ENCODE data around the gene ACER3. TPM values are rescaled to one million over a fixed set of nuclear protein-coding genes. Genes with fewer than 3 reads are reported as not detected.

Gene ACER3
- total and polyA plus RNA-seq, 2 experiments from 2014 or later = 6.2 to 26.5 TPM

- TF ChIP-seq ZNF462 (CRISPR knock-in tag; IDR thresholded peaks at IDR 0.05) = no peak
Measured at GRCh38 chr11:77042111-77042726, 181.5 kb downstream of the ACER3 start (continued).

GRCh38 chr11:77044356-77044755 is 183.6 kb downstream of the ACER3 start:
- DNase-seq (ENCODE audit: low spot score) = no peak
- 0 out of 2 replicates have a peak, but pooled peaks cover 5% of the 10 kb centered on the region for H3K4me1 ChIP-seq (ENCODE audit: insufficient read depth)
- H3K27ac ChIP-seq (ENCODE audit: low read depth) = no peak overlapping the region
- H3K9me2 ChIP-seq (ENCODE audit: insufficient read depth) = no peaks in the 10 kb centered on the region
- no peaks in the 10 kb centered on the region for H3F3A ChIP-seq (replicated peaks; ENCODE audit: low read depth)
- peaks cover 31% of the 10 kb centered on the region for H3K27me3 ChIP-seq (ENCODE audit: insufficient read depth)
- no peak overlapping the region for H3K4me3 ChIP-seq
- H3K4me2 ChIP-seq = no peak overlapping the region
- no peak for ATAC-seq
- Mint-ChIP-seq H3K9me3 (peaks cover 10% of the 10 kb centered on the region; the same call in 2 of the 3 replicates), H3K4me3 (no peak overlapping the region), H3K27me3 (ENCODE audit: insufficient read depth, low read depth, poor library complexity) (peaks cover 45% of the 10 kb centered on the region), H3K4me1 (peaks cover 9% of the 10 kb centered on the region), H3K36me3 (ENCODE audit: low read depth) (peaks cover 4% of the 10 kb centered on the region; the same call in 2 of the 3 replicates), H3K27ac (no peak overlapping the region)
- H4K20me1 ChIP-seq (replicated peaks; ENCODE audit: insufficient read depth) = no peaks in the 10 kb centered on the region; the same call in 1 of the 2 replicates
- H3K36me3 ChIP-seq (ENCODE audit: insufficient read depth) = no peaks in the 10 kb centered on the region
- no peaks in the 10 kb centered on the region for H3K79me2 ChIP-seq (replicated peaks; ENCODE audit: insufficient read depth)
- H2AFZ ChIP-seq = no peak overlapping the region
- TF ChIP-seq ZNF331 (CRISPR knock-in tag; IDR thresholded peaks at IDR 0.05; ENCODE audit: low read depth) (no peak), NANOG (IDR thresholded peaks at IDR 0.05; ENCODE audit: borderline replicate concordance) (no peak), EZH2phosphoT487 (IDR thresholded peaks at IDR 0.05; ENCODE audit: unreplicated experiment) (no peak), EZH2 (IDR thresholded peaks at IDR 0.05; ENCODE audit: low read depth, unreplicated experiment) (no peak), ETS1 (IDR thresholded peaks at IDR 0.05) (no peak), STAT1 (IDR thresholded peaks at IDR 0.05; ENCODE audit: unreplicated experiment) (no peak), POLR2AphosphoS5 (IDR thresholded peaks at IDR 0.05; ENCODE audit: low read depth) (no peak), CTCF (conservative IDR thresholded peaks at IDR 0.05; ENCODE audit: low read depth in 2 of 2) (no peak), JUNB (IDR thresholded peaks at IDR 0.05; ENCODE audit: unreplicated experiment) (no peak), ZNF114 (CRISPR knock-in tag; IDR thresholded peaks at IDR 0.05) (no peak)
